HL-60 (cell line): ENCODE results near the gene RSPO3.

Experiments used
- DNase-seq, 2 experiments: peaks; one replicate each; pipeline ENCODE4 v3.0.0-alpha.2; 2010 to 2020; ENCODE audit warnings: low read depth in 1 of 2, low spot score in 1 of 2
- H3K27ac ChIP-seq: fragments of 250-450 bp; sonication (Bioruptor Pico); replicated peaks from 2 replicates; pipeline ENCODE4 v1.5.1; 2020; ENCODE audit warnings: mild to moderate bottlenecking, moderate library complexity
- H3K27me3 ChIP-seq: fragments of 250-450 bp; sonication (Bioruptor Pico); 2 replicates; pipeline ENCODE4 v1.5.1; 2021; ENCODE audit warnings: mild to moderate bottlenecking, moderate library complexity; ENCODE audit not compliant: insufficient read depth, poor library complexity, severe bottlenecking
- H3K4me3 ChIP-seq: replicated peaks from 2 replicates; pipeline ENCODE4 v1.5.1; 2011; ENCODE audit warnings: mild to moderate bottlenecking, control low read depth, low read length; ENCODE audit not compliant: insufficient read depth
- GABPA ChIP-seq: IDR thresholded peaks from 2 replicates; pipeline ENCODE4 v1.6.1; 2012; ENCODE audit warnings: low read depth
- POLR2AphosphoS5 ChIP-seq: IDR thresholded peaks from 2 replicates; pipeline ENCODE4 v1.6.1; 2012; ENCODE audit warnings: low read depth
- SPI1 ChIP-seq: IDR thresholded peaks from 2 replicates; pipeline ENCODE4 v1.6.1; 2012; ENCODE audit warnings: low read depth, mild to moderate bottlenecking, borderline replicate concordance
- TF ChIP-seq, protein P1 (sequence below): IDR thresholded peaks from 2 replicates; pipeline ENCODE4 v1.6.1; 2012; ENCODE audit warnings: low read depth; ENCODE audit not compliant: insufficient replicate concordance
- TF ChIP-seq, protein P2 (sequence below): IDR thresholded peaks from one replicate; pipeline ENCODE4 v1.5.1; 2011; ENCODE audit warnings: low read length, control low read depth, inconsistent platforms; ENCODE audit not compliant: insufficient read depth

Gene RSPO3

DNA sequence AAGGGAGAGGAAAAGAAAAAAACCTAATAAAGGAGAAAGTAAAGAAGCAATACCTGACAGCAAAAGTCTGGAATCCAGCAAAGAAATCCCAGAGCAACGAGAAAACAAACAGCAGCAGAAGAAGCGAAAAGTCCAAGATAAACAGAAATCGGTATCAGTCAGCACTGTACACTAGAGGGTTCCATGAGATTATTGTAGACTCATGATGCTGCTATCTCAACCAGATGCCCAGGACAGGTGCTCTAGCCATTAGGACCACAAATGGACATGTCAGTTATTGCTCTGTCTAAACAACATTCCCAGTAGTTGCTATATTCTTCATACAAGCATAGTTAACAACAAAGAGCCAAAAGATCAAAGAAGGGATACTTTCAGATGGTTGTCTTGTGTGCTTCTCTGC, 77.4 kb downstream of the RSPO3 start:
- Histone ChIP-seq H3K27ac (no peak overlapping the region), H3K27me3 (no peaks in the 10 kb centered on the region), H3K4me3 (no peak overlapping the region)
- no peak for TF ChIP-seq POLR2AphosphoS5
- TF ChIP-seq GABPA, result no peak
- TF ChIP-seq, protein P1, sequence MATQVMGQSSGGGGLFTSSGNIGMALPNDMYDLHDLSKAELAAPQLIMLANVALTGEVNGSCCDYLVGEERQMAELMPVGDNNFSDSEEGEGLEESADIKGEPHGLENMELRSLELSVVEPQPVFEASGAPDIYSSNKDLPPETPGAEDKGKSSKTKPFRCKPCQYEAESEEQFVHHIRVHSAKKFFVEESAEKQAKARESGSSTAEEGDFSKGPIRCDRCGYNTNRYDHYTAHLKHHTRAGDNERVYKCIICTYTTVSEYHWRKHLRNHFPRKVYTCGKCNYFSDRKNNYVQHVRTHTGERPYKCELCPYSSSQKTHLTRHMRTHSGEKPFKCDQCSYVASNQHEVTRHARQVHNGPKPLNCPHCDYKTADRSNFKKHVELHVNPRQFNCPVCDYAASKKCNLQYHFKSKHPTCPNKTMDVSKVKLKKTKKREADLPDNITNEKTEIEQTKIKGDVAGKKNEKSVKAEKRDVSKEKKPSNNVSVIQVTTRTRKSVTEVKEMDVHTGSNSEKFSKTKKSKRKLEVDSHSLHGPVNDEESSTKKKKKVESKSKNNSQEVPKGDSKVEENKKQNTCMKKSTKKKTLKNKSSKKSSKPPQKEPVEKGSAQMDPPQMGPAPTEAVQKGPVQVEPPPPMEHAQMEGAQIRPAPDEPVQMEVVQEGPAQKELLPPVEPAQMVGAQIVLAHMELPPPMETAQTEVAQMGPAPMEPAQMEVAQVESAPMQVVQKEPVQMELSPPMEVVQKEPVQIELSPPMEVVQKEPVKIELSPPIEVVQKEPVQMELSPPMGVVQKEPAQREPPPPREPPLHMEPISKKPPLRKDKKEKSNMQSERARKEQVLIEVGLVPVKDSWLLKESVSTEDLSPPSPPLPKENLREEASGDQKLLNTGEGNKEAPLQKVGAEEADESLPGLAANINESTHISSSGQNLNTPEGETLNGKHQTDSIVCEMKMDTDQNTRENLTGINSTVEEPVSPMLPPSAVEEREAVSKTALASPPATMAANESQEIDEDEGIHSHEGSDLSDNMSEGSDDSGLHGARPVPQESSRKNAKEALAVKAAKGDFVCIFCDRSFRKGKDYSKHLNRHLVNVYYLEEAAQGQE, result no peak
- no peak for TF ChIP-seq SPI1
- TF ChIP-seq, protein P2, sequence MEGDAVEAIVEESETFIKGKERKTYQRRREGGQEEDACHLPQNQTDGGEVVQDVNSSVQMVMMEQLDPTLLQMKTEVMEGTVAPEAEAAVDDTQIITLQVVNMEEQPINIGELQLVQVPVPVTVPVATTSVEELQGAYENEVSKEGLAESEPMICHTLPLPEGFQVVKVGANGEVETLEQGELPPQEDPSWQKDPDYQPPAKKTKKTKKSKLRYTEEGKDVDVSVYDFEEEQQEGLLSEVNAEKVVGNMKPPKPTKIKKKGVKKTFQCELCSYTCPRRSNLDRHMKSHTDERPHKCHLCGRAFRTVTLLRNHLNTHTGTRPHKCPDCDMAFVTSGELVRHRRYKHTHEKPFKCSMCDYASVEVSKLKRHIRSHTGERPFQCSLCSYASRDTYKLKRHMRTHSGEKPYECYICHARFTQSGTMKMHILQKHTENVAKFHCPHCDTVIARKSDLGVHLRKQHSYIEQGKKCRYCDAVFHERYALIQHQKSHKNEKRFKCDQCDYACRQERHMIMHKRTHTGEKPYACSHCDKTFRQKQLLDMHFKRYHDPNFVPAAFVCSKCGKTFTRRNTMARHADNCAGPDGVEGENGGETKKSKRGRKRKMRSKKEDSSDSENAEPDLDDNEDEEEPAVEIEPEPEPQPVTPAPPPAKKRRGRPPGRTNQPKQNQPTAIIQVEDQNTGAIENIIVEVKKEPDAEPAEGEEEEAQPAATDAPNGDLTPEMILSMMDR, result no peak
- DNase-seq, result no peak

DNA sequence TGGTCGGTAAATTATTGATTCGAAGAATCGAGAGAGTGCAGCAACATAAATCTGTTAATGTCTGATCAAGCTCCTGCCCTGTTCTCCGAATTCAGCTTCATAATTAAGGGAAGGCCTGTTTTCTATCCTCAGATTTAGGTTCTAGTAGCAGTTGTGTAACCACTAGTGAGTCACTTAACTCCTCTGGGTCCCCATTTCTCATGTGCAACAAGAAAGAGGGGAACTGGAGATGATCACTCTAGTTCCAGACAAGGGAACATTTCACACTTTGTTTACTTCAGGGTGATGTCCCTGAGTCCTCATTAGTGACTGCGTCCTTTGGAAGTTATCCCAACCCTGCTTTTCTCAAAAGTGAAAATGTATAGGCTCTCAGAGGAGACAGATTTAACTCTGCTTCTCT, 80.1 kb downstream of the RSPO3 start:
- Histone ChIP-seq H3K27ac (peak overlapping the region; percentile 57), H3K4me3 (no peak overlapping the region), H3K27me3 (no peaks in the 10 kb centered on the region)
- no peak for TF ChIP-seq GABPA
- no peak for TF ChIP-seq POLR2AphosphoS5
- TF ChIP-seq, protein P2, result no peak
- peak; percentile 77 for TF ChIP-seq SPI1
- TF ChIP-seq, protein P1, result no peak
- DNase-seq, result peak; percentile 66 to 71

DNA sequence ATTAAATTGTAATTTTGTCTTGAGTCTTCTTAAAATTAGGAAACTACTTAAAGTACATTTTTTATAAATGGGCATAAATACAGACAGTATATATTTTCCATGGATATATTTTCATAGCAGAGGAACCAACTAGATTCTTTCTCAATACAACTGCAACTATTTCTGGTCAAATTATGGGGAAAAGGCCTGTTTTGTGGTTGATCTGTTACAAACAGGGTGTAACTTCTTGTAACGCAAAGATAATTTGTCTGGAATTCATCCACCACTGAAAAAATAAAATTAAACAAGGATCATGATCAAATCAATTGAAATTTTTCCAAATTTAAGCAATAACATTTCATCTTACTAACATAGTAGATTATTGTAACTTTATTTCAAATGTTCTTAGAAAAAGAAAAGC, 81.0 kb downstream of the RSPO3 start:
- H3K27ac ChIP-seq, result peak overlapping the region; percentile 57
- H3K4me3 ChIP-seq, result no peak overlapping the region
- no peaks in the 10 kb centered on the region for H3K27me3 ChIP-seq
- DNase-seq, result peak; percentile 23 to 78
- TF ChIP-seq POLR2AphosphoS5 (no peak), SPI1 (no peak), GABPA (no peak)
- TF ChIP-seq, protein P2, result no peak
- TF ChIP-seq, protein P1, result no peak
